ENCODE data around the gene MCM6. TPM values are rescaled to one million over a fixed set of nuclear protein-coding genes. Genes with fewer than 3 reads are reported as not detected.

MCM6 gene
- total and polyA plus RNA-seq, 10 donors: 4.9 to 17.9 (median 12.6) TPM

GRCh38 chr2:135820003-135820618 is 56.1 kb downstream of the MCM6 start:
- Histone ChIP-seq H3K9me3 (peaks cover 3 to 16% (median 13%) of the 10 kb centered on the region in 8 donors), H3K4me1 (peaks cover 0 to 11% (median 0%) of the 10 kb centered on the region in 6 donors), H3K27me3 (replicated peaks in 1 of 7) (peaks cover 0 to 3% (median 0%) of the 10 kb centered on the region in 7 donors), H3K4me3 (no peak overlapping the region), H3K36me3 (no peaks in the 10 kb centered on the region), H3K27ac (no peak overlapping the region)
- WGBS, 5 donors: 9 to 21% (median 20%) methylated on average over 9 of the region's 9 CpGs
- DNase-seq: no peak
- intact Hi-C loops (cut with DNase I; ENCODE audit: low total_unique reads): no loop called here
- TF ChIP-seq CTCF (IDR thresholded peaks at IDR 0.05 in 8 of 11, conservative IDR thresholded peaks at IDR 0.05 in 3 of 11) (no peak), POLR2AphosphoS5 (IDR thresholded peaks at IDR 0.05) (no peak), POLR2A (IDR thresholded peaks at IDR 0.05) (no peak)

- Histone ChIP-seq H3K9me3 (peaks cover 3 to 16% (median 13%) of the 10 kb centered on the region in 8 donors), H3K27ac (no peak overlapping the region), H3K36me3 (no peaks in the 10 kb centered on the region), H3K4me1 (peaks cover 0 to 11% (median 0%) of the 10 kb centered on the region in 6 donors), H3K27me3 (replicated peaks in 1 of 7) (peaks cover 0 to 3% (median 0%) of the 10 kb centered on the region in 7 donors), H3K4me3 (no peak overlapping the region)
- intact Hi-C loops (cut with DNase I; ENCODE audit: low total_unique reads): no loop called here
- WGBS, 5 donors: 72 to 81% (median 76%) methylated on average over 8 of the region's 8 CpGs
- no peak for DNase-seq
- TF ChIP-seq POLR2AphosphoS5 (IDR thresholded peaks at IDR 0.05) (no peak), POLR2A (IDR thresholded peaks at IDR 0.05) (no peak), CTCF (IDR thresholded peaks at IDR 0.05 in 8 of 11, conservative IDR thresholded peaks at IDR 0.05 in 3 of 11) (no peak)
These were observed 57.2 kb downstream of the MCM6 start for GRCh38 chr2:135818937-135819610.

- 67 to 79% (median 74%) methylated on average over 4 of the region's 4 CpGs for WGBS, 5 donors
- Histone ChIP-seq H3K27me3 (replicated peaks in 1 of 7) (peaks cover 0 to 3% (median 0%) of the 10 kb centered on the region in 7 donors), H3K4me3 (no peak overlapping the region), H3K4me1 (peaks cover 0 to 11% (median 0%) of the 10 kb centered on the region in 6 donors), H3K36me3 (no peaks in the 10 kb centered on the region), H3K9me3 (peaks cover 2 to 8% (median 7%) of the 10 kb centered on the region in 8 donors), H3K27ac (no peak overlapping the region)
- DNase-seq: no peak
- intact Hi-C loops (cut with DNase I; ENCODE audit: low total_unique reads): no loop called here
- TF ChIP-seq CTCF (IDR thresholded peaks at IDR 0.05 in 8 of 11, conservative IDR thresholded peaks at IDR 0.05 in 3 of 11): no peak
- no peak for TF ChIP-seq POLR2AphosphoS5 (IDR thresholded peaks at IDR 0.05)
- TF ChIP-seq POLR2A (IDR thresholded peaks at IDR 0.05): no peak
These were observed 58.3 kb downstream of the MCM6 start for GRCh38 chr2:135817951-135818350.

- peaks cover 0 to 11% (median 0%) of the 10 kb centered on the region in 6 donors for H3K4me1 ChIP-seq
- H3K27ac ChIP-seq: no peak overlapping the region
- no peaks in the 10 kb centered on the region for H3K36me3 ChIP-seq
- TF ChIP-seq POLR2A (IDR thresholded peaks at IDR 0.05) (no peak), POLR2AphosphoS5 (IDR thresholded peaks at IDR 0.05) (no peak), CTCF (IDR thresholded peaks at IDR 0.05 in 8 of 11, conservative IDR thresholded peaks at IDR 0.05 in 3 of 11) (no peak)
- intact Hi-C loops (cut with DNase I; ENCODE audit: low total_unique reads): no loop called here
- WGBS, 5 donors: 86 to 93% (median 90%) methylated on average over 3 to 18 of the region's 18 CpGs
- H3K9me3 ChIP-seq: peaks cover 0 to 3% (median 2%) of the 10 kb centered on the region in 8 donors
- peaks cover 0 to 3% (median 0%) of the 10 kb centered on the region in 7 donors for H3K27me3 ChIP-seq (replicated peaks in 1 of 7)
- no peak overlapping the region for H3K4me3 ChIP-seq
- no peak for DNase-seq
These were observed 58.8 kb downstream of the MCM6 start for GRCh38 chr2:135817466-135817865.
